PC-3 (cell line): ENCODE measurements around the gene BBS2.

Source experiments
- EZH2 ChIP-seq: fragments of 300-600 bp; sonication (generic); IDR thresholded peaks from one replicate; pipeline ENCODE4 v1.6.1; 2017; ENCODE audit warnings: antibody characterized with exemption, mild to moderate bottlenecking, low read length; ENCODE audit not compliant: unreplicated experiment
- EZH2phosphoT487 ChIP-seq: fragments of 300-600 bp; sonication (generic); IDR thresholded peaks from 2 replicates; pipeline ENCODE4 v1.6.1; 2018; ENCODE audit warnings: mild to moderate bottlenecking, antibody characterized with exemption, low read length, borderline replicate concordance
- TF ChIP-seq, protein P1 (sequence below): fragments of 300-600 bp; sonication (generic); conservative IDR thresholded peaks from 2 replicates; pipeline ENCODE4 v1.5.1; 2017; ENCODE audit warnings: antibody characterized with exemption, low read depth, mild to moderate bottlenecking, low read length

DNA sequence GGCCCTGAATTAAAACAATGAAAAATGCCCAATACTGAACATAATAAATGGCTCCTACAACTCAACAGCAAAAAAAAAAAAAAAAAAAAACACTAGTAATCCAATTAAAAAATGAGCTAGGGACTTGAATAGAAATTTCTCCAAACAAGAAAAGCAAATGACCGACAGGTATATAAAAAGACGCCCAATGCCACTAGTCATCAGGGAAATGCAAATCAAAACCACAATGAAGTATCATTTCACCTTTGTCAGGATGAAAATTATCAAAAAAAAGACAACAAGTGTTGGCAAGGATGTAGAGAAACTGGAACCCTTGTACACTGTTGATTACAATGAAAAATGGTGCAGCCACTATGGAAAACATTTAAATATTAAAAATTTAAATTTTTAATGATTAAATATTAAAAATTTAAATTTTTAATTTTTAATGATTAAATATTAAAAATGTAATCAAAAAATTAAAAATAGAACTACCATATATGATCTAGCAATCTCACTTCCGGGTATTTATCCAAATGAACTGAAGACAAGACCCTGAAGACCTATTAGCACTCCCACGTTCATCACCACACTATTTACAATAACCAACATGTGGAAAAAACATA lies 28.1 kb downstream of the BBS2 start:
- TF ChIP-seq, protein P1, sequence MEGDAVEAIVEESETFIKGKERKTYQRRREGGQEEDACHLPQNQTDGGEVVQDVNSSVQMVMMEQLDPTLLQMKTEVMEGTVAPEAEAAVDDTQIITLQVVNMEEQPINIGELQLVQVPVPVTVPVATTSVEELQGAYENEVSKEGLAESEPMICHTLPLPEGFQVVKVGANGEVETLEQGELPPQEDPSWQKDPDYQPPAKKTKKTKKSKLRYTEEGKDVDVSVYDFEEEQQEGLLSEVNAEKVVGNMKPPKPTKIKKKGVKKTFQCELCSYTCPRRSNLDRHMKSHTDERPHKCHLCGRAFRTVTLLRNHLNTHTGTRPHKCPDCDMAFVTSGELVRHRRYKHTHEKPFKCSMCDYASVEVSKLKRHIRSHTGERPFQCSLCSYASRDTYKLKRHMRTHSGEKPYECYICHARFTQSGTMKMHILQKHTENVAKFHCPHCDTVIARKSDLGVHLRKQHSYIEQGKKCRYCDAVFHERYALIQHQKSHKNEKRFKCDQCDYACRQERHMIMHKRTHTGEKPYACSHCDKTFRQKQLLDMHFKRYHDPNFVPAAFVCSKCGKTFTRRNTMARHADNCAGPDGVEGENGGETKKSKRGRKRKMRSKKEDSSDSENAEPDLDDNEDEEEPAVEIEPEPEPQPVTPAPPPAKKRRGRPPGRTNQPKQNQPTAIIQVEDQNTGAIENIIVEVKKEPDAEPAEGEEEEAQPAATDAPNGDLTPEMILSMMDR, result no peak
- TF ChIP-seq EZH2 (no peak), EZH2phosphoT487 (no peak)
